Fibroblast of lung (primary cell): ENCODE data around the gene S100G.

Source experiments
- EZH2 ChIP-seq: IDR thresholded peaks from 2 replicates; pipeline ENCODE4 v1.5.1; 2012; ENCODE audit warnings: low read length, control low read depth, mild to moderate bottlenecking; ENCODE audit errors: missing control alignments
- TF ChIP-seq, protein P1 (sequence below), 2 donors: IDR thresholded peaks in 1 of 2; conservative IDR thresholded peaks in 1 of 2; 1 replicate in 1 of 2; 2 replicates in 1 of 2; pipeline ENCODE4 v1.5.1; 2011 to 2012; ENCODE audit warnings: low read length in 2 of 2, control low read depth in 1 of 2, inconsistent platforms in 1 of 2, low read depth in 1 of 2, mild to moderate bottlenecking in 1 of 2

DNA sequence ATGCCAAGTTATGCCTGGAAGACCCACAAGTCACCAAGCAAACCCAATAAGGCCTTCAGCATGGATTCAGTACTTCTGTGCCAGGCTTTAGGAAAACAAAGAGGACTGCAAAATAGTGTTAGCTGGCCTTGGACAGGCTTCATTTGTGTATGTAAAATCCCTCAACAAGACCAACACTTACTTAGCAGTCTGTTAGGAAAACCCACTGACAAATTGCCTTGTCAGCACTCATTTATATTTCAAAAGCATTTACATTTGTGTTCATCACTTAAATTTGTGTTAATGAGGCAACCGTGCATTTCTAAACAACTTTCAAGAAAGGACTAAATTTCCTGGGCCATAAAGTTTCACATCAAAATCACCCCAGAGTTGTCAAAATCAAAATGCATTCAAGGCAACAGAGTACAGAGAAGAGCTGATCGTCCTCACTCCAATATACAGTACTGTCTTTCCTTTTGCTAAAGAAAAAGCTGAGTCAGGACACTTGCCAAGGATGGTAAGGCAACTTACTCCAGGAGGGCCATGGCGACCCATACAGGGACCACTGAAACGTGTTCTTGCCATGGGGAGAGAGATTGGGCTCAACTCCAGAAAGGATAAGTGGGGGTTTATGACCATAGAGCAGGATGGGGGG is 1.6 kb downstream of the S100G start:
- TF ChIP-seq, protein P1, sequence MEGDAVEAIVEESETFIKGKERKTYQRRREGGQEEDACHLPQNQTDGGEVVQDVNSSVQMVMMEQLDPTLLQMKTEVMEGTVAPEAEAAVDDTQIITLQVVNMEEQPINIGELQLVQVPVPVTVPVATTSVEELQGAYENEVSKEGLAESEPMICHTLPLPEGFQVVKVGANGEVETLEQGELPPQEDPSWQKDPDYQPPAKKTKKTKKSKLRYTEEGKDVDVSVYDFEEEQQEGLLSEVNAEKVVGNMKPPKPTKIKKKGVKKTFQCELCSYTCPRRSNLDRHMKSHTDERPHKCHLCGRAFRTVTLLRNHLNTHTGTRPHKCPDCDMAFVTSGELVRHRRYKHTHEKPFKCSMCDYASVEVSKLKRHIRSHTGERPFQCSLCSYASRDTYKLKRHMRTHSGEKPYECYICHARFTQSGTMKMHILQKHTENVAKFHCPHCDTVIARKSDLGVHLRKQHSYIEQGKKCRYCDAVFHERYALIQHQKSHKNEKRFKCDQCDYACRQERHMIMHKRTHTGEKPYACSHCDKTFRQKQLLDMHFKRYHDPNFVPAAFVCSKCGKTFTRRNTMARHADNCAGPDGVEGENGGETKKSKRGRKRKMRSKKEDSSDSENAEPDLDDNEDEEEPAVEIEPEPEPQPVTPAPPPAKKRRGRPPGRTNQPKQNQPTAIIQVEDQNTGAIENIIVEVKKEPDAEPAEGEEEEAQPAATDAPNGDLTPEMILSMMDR (conservative IDR thresholded peaks at IDR 0.05 in 1 of 2, IDR thresholded peaks at IDR 0.05 in 1 of 2; ENCODE audit: low read depth in 1 of 2, low read length in 2 of 2): no peak
- no peak for TF ChIP-seq EZH2
